SK-N-MC (cell line): Measurements from ENCODE around the gene ALG6.

Experiments
- DNase-seq: peaks from one replicate; pipeline ENCODE4 v3.0.0-alpha.2; 2011; ENCODE audit warnings: low read depth, low spot score
- H3K27ac ChIP-seq: fragments of 200-600 bp; sonication (generic); 2 replicates; pipeline ENCODE4 v1.5.1; 2016; ENCODE audit warnings: mixed run types
- H3K36me3 ChIP-seq: fragments of 200-600 bp; sonication (generic); 2 replicates; pipeline ENCODE4 v1.6.1; 2017; ENCODE audit warnings: antibody characterized with exemption, low read length, mixed read lengths; ENCODE audit not compliant: insufficient read depth
- H3K4me3 ChIP-seq: fragments of 200-600 bp; sonication (generic); 2 replicates; pipeline ENCODE4 v1.5.1; 2016
- H3K9ac ChIP-seq: fragments of 200-600 bp; sonication (generic); 2 replicates; pipeline ENCODE4 v1.8.0; 2017; ENCODE audit warnings: mixed run types, mixed read lengths; ENCODE audit not compliant: insufficient read length
- H3K9me3 ChIP-seq: fragments of 200-600 bp; sonication (generic); 2 replicates; pipeline ENCODE4 v1.6.1; 2017; ENCODE audit warnings: low read depth, mild to moderate bottlenecking, antibody characterized with exemption, low read length, moderate library complexity, mixed read lengths
- EZH2 ChIP-seq: fragments of 200-600 bp; sonication (generic); IDR thresholded peaks from one replicate; pipeline ENCODE4 v1.6.1; 2017; ENCODE audit warnings: antibody characterized with exemption
- FOXP2 ChIP-seq: optimal IDR thresholded peaks from 2 replicates; pipeline ENCODE3; 2011; ENCODE audit warnings: mild to moderate bottlenecking, moderate library complexity; ENCODE audit not compliant: insufficient read depth; ENCODE audit errors: extremely low read length, control extremely low read depth
- POLR2AphosphoS5 ChIP-seq: IDR thresholded peaks from 2 replicates; pipeline ENCODE4 v1.6.1; 2012; ENCODE audit warnings: mild to moderate bottlenecking, low read depth, low read length, borderline replicate concordance

Gene ALG6

GRCh38 chr1:63327417-63328054 lies 39.9 kb upstream of the ALG6 start:
- Histone ChIP-seq H3K4me3 (no peak overlapping the region), H3K9ac (no peak overlapping the region), H3K9me3 (no peaks in the 10 kb centered on the region), H3K36me3 (no peaks in the 10 kb centered on the region), H3K27ac (no peak overlapping the region)
- no peak for TF ChIP-seq POLR2AphosphoS5
- TF ChIP-seq FOXP2, result no peak
- TF ChIP-seq EZH2, result no peak
- no peak for DNase-seq

- no peak overlapping the region for H3K4me3 ChIP-seq
- H3K36me3 ChIP-seq, result no peaks in the 10 kb centered on the region
- H3K9ac ChIP-seq, result no peak overlapping the region
- TF ChIP-seq POLR2AphosphoS5 (no peak), FOXP2 (no peak), EZH2 (no peak)
- DNase-seq, result no peak
- H3K9me3 ChIP-seq, result no peaks in the 10 kb centered on the region
- no peak overlapping the region for H3K27ac ChIP-seq
Measured at GRCh38 chr1:63328122-63328521, 39.3 kb upstream of the ALG6 start.

- H3K4me3 ChIP-seq, result no peak overlapping the region
- H3K36me3 ChIP-seq, result no peaks in the 10 kb centered on the region
- no peak overlapping the region for H3K27ac ChIP-seq
- no peaks in the 10 kb centered on the region for H3K9me3 ChIP-seq
- no peak for TF ChIP-seq FOXP2
- no peak for TF ChIP-seq POLR2AphosphoS5
- no peak for TF ChIP-seq EZH2
- DNase-seq, result no peak
- no peak overlapping the region for H3K9ac ChIP-seq
Measured at GRCh38 chr1:63328781-63329180, 38.6 kb upstream of the ALG6 start.

- H3K36me3 ChIP-seq, result no peaks in the 10 kb centered on the region
- no peak overlapping the region for H3K27ac ChIP-seq
- no peak overlapping the region for H3K4me3 ChIP-seq
- H3K9ac ChIP-seq, result no peak overlapping the region
- DNase-seq, result no peak
- H3K9me3 ChIP-seq, result no peaks in the 10 kb centered on the region
- TF ChIP-seq FOXP2, result no peak
- TF ChIP-seq EZH2, result no peak
- TF ChIP-seq POLR2AphosphoS5, result no peak
Measured at GRCh38 chr1:63329621-63330330, 37.7 kb upstream of the ALG6 start.

GRCh38 chr1:63330331-63330916 lies 37.0 kb upstream of the ALG6 start:
- no peak for DNase-seq
- H3K36me3 ChIP-seq, result no peaks in the 10 kb centered on the region
- no peaks in the 10 kb centered on the region for H3K9me3 ChIP-seq
- no peak overlapping the region for H3K9ac ChIP-seq
- H3K4me3 ChIP-seq, result no peak overlapping the region
- H3K27ac ChIP-seq, result no peak overlapping the region
- TF ChIP-seq EZH2 (no peak), POLR2AphosphoS5 (no peak)

GRCh38 chr1:63342402-63342801 lies 25.0 kb upstream of the ALG6 start:
- DNase-seq, result no peak
- TF ChIP-seq EZH2 (no peak), POLR2AphosphoS5 (no peak)
- Histone ChIP-seq H3K27ac (no peak overlapping the region), H3K9ac (no peak overlapping the region), H3K36me3 (no peaks in the 10 kb centered on the region), H3K9me3 (no peaks in the 10 kb centered on the region), H3K4me3 (no peak overlapping the region)

GRCh38 chr1:63343922-63344321 lies 23.5 kb upstream of the ALG6 start:
- Histone ChIP-seq H3K9me3 (no peaks in the 10 kb centered on the region), H3K4me3 (no peak overlapping the region), H3K27ac (no peak overlapping the region), H3K36me3 (no peaks in the 10 kb centered on the region), H3K9ac (no peak overlapping the region)
- TF ChIP-seq EZH2, result no peak
- no peak for TF ChIP-seq POLR2AphosphoS5
- no peak for TF ChIP-seq FOXP2
- no peak for DNase-seq

- Histone ChIP-seq H3K27ac (no peak overlapping the region), H3K9ac (no peak overlapping the region), H3K9me3 (no peaks in the 10 kb centered on the region), H3K36me3 (no peaks in the 10 kb centered on the region), H3K4me3 (no peak overlapping the region)
- TF ChIP-seq EZH2, result no peak
- no peak for TF ChIP-seq POLR2AphosphoS5
- no peak for TF ChIP-seq FOXP2
- DNase-seq, result no peak
Measured at GRCh38 chr1:63350320-63350719, 17.1 kb upstream of the ALG6 start.

- DNase-seq, result no peak
- Histone ChIP-seq H3K9me3 (no peaks in the 10 kb centered on the region; the same call in 1 of the 2 replicates), H3K36me3 (no peaks in the 10 kb centered on the region), H3K9ac (no peak overlapping the region), H3K27ac (no peak overlapping the region), H3K4me3 (no peak overlapping the region)
- no peak for TF ChIP-seq POLR2AphosphoS5
- no peak for TF ChIP-seq EZH2
- no peak for TF ChIP-seq FOXP2
Measured at GRCh38 chr1:63352736-63353135, 14.7 kb upstream of the ALG6 start.
